ENCODE measurements around the gene KIF1B.

GRCh38 chr1:10213186-10213705 lies 2.9 kb downstream of the KIF1B start:
- TF ChIP-seq CTCF (conservative IDR thresholded peaks at IDR 0.05; ENCODE audit: low read depth, low read length) (no peak), EZH2 (IDR thresholded peaks at IDR 0.05; ENCODE audit: borderline replicate concordance, low read depth, low read length, poor library complexity, severe bottlenecking) (no peak)
